ENCODE results near the gene RASGEF1B. TPM values are rescaled to one million over a fixed set of nuclear protein-coding genes. Genes with fewer than 3 reads are reported as not detected.

The RASGEF1B gene
- total and polyA plus RNA-seq, 12 donors, result 5.6 to 27.2 (median 8.8) TPM

DNA sequence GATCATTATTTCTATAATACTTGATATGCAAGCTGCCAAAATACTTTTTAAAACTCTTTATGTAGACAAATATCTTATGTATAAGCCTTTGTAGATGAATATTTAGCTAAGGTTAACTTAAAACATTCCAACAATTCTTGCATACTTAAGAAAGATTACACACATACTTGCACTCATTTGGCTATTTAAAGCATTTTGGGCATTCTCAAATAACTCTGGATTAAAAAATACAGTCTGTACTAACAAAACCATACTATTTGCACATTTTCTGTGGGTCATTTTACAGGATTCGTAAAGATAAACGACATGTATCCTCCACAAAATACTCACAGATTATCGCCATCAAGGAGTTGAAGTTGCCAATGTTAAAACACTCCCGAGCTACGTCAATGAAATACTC, 26.5 kb downstream of the RASGEF1B start:
- intact Hi-C loops (cut with DNase I), result no loop called here

DNA sequence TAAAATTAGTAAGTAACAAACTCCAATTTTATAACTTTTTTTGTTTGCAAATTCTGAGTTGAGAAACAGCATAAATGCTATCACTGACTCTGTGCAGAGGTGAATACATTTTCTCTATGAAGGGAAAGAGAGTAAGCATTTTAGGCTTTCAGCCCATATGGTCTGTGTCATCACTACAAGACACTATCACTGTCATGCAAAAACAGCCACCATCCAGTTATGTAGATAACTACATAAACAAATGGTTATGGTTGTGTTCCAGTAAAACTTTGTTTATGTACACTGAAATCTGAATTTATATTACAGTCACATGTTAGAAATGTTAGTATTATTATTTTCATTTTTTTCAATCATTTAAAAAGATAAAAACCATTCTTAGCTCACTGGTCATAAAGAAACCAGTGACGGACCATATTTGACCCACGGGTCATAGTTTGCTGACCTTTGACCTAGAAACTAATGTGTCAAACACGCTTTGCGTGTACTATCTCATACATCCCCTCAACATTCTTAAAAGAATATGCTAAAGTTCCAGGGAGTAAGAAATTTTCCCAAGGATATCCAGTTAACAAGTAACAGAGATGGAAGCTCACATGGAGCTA, 29.1 kb downstream of the RASGEF1B start:
- H3K27me3 ChIP-seq, result no peaks in the 10 kb centered on the region
- no peak for TF ChIP-seq POLR2A (IDR thresholded peaks at IDR 0.05)
- TF ChIP-seq, protein P1, sequence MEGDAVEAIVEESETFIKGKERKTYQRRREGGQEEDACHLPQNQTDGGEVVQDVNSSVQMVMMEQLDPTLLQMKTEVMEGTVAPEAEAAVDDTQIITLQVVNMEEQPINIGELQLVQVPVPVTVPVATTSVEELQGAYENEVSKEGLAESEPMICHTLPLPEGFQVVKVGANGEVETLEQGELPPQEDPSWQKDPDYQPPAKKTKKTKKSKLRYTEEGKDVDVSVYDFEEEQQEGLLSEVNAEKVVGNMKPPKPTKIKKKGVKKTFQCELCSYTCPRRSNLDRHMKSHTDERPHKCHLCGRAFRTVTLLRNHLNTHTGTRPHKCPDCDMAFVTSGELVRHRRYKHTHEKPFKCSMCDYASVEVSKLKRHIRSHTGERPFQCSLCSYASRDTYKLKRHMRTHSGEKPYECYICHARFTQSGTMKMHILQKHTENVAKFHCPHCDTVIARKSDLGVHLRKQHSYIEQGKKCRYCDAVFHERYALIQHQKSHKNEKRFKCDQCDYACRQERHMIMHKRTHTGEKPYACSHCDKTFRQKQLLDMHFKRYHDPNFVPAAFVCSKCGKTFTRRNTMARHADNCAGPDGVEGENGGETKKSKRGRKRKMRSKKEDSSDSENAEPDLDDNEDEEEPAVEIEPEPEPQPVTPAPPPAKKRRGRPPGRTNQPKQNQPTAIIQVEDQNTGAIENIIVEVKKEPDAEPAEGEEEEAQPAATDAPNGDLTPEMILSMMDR (IDR thresholded peaks at IDR 0.05), result no peak

More for the DNA sequence above, 26.5 kb downstream of the RASGEF1B start:
- no peaks in the 10 kb centered on the region for H3K9me3 ChIP-seq (replicated peaks in 1 of 3)
- no peaks in the 10 kb centered on the region for H3K27me3 ChIP-seq
- no peak for DNase-seq
- TF ChIP-seq POLR2A (IDR thresholded peaks at IDR 0.05), result no peak
- TF ChIP-seq, protein P1 (IDR thresholded peaks at IDR 0.05), result no peak
- H3K27ac ChIP-seq, result no peak overlapping the region
- peaks cover 0 to 56% of the 10 kb centered on the region in 2 donors for H3K36me3 ChIP-seq (replicated peaks in 1 of 2)
- no peak overlapping the region for H3K4me3 ChIP-seq
- H3K4me1 ChIP-seq (replicated peaks in 1 of 2), result peaks cover 0 to 3% of the 10 kb centered on the region in 2 donors
- WGBS, 4 donors, result 82 to 90% (median 87%) methylated on average over 5 of the region's 5 CpGs

DNA sequence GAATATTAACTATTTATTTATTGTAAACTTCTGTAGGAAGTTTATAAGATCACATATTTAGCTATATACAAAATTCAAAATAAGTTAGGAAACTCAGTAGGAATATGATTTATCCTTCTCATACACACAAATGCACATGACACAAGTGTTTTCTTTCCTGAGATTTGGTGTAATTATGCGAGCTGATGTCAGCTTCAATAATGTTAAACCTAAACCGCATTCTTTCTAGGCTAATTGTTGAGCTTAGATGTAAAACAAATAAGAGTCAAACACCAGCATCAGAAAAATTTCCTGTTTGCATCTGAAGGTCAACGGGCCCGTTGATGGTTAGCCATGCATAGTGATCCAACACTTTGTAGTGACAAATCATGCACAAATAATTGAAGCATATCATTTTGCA, 30.8 kb downstream of the RASGEF1B start:
- 73 to 91% (median 89%) methylated on average over 4 of the region's 4 CpGs for WGBS, 4 donors
- Histone ChIP-seq H3K27ac (no peak overlapping the region), H3K4me1 (replicated peaks in 1 of 2) (no peaks in the 10 kb centered on the region), H3K27me3 (no peaks in the 10 kb centered on the region), H3K9me3 (replicated peaks in 1 of 3) (no peaks in the 10 kb centered on the region), H3K4me3 (no peak overlapping the region), H3K36me3 (replicated peaks in 1 of 2) (peaks cover 0 to 68% of the 10 kb centered on the region in 2 donors)
- DNase-seq, result no peak
- intact Hi-C loops (cut with DNase I), result no loop called here
- TF ChIP-seq POLR2A (IDR thresholded peaks at IDR 0.05), result no peak
- TF ChIP-seq, protein P1 (IDR thresholded peaks at IDR 0.05), result no peak

More for the DNA sequence above, 29.1 kb downstream of the RASGEF1B start:
- H3K9me3 ChIP-seq (replicated peaks in 1 of 3), result no peaks in the 10 kb centered on the region
- H3K4me3 ChIP-seq, result no peak overlapping the region
- intact Hi-C loops (cut with DNase I), result no loop called here
- DNase-seq, result no peak
- WGBS, 4 donors, result 73 to 84% (median 82%) methylated on average over 4 of the region's 4 CpGs
- peaks cover 0 to 3% of the 10 kb centered on the region in 2 donors for H3K4me1 ChIP-seq (replicated peaks in 1 of 2)
- H3K36me3 ChIP-seq (replicated peaks in 1 of 2), result peaks cover 0 to 71% of the 10 kb centered on the region in 2 donors
- no peak overlapping the region for H3K27ac ChIP-seq

DNA sequence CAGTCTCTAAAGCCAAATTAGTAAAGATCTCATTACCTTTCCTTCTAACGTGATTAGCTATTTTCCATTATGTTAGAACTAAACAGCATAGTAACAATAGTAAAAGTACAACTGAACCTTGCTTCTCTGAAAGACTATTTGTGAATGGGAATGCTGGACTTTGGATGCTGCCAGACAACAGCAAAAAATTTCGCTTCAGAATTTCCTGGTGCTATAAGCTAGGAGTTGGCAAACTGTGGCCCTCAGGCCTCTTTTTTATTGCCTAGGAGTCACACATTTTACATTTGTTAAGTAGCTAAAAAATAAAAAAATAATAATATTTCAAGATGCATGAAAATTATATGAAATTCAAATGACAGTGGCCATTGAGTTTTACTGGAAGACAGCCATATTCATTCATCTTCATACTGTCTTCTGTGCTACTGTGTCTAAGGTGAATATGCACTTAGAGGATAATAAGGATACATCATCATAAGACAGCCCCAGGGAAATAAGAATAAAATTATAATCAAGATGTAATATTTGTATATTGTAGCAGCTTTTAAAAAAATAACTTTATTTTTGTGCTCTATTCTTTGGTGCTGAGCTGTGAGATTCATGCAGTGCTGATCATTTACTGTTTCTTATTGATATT, 34.6 kb downstream of the RASGEF1B start:
- no peaks in the 10 kb centered on the region for H3K4me1 ChIP-seq (replicated peaks in 1 of 2)
- H3K4me3 ChIP-seq, result no peak overlapping the region
- 86 to 93% (median 92%) methylated on average over 2 of the region's 2 CpGs for whole genome bisulfite sequencing, 4 donors
- no peaks in the 10 kb centered on the region for H3K27me3 ChIP-seq
- DNase-seq, result no peak
- no peaks in the 10 kb centered on the region for H3K9me3 ChIP-seq (replicated peaks in 1 of 3)
- intact Hi-C loops (cut with DNase I), result no loop called here
- H3K36me3 ChIP-seq (replicated peaks in 1 of 2), result peaks cover 0 to 54% of the 10 kb centered on the region in 2 donors
- no peak overlapping the region for H3K27ac ChIP-seq
- no peak for TF ChIP-seq POLR2A (IDR thresholded peaks at IDR 0.05)
- TF ChIP-seq, protein P1 (IDR thresholded peaks at IDR 0.05), result no peak
